Omental fat pad (tissue), 4 donors: ENCODE results near the gene INCENP. TPM values are rescaled to one million over a fixed set of nuclear protein-coding genes. Genes with fewer than 3 reads are reported as not detected.
"Not testable (repeated sequence)": the region's sequence is repeated elsewhere in the genome, so short reads cannot be mapped to it uniquely, and the experiment has no call there.

Source experiments
- ATAC-seq: fragments of 150-250 bp; one replicate; pipeline ENCODE4 v1.9.1; 2016; ENCODE audit warnings: mild to moderate bottlenecking, moderate library complexity; ENCODE audit not compliant: low FRiP score
- DNase-seq: peaks from one replicate; pipeline ENCODE4 v3.0.0-alpha.2; 2019; ENCODE audit warnings: low spot score
- CTCF ChIP-seq, 3 donors: fragments of 450-650 bp; IDR thresholded peaks; one replicate each; pipeline ENCODE4 v1.5.1; 2016 to 2017; ENCODE audit warnings: antibody characterized with exemption in 3 of 3, mild to moderate bottlenecking in 3 of 3, moderate library complexity in 2 of 3
- total RNA-seq, 4 donors: library from RNA; depleted of rRNA; stranded (reverse); fragments of >200 nt; gene quantifications; one replicate each; pipeline ENCODE4 v1.1.0, GENCODE V29; 2016

Gene INCENP
- total RNA-seq, 4 donors from 2014 or later: 8.0 to 19.1 (median 12.9) TPM

- TF ChIP-seq CTCF (IDR thresholded peaks at IDR 0.05): no peak
- no peak for ATAC-seq
- DNase-seq: no peak
Observed at GRCh38 chr11:62190011-62190410, 66.2 kb downstream of the INCENP start, which contains the start of gene SCGB1D1. Gene SCGB1D1, plus strand, starts transcription at chr11:62190216. Its CDS starts 69 bp downstream, at chr11:62190285.

- no peak for DNase-seq
- TF ChIP-seq CTCF (IDR thresholded peaks at IDR 0.05): no peak
- no peak for ATAC-seq
Observed at GRCh38 chr11:62193952-62194351, 70.1 kb downstream of the INCENP start.

- not testable (repeated sequence) for ATAC-seq, DNase-seq
Observed at GRCh38 chr11:62195010-62195409, 71.2 kb downstream of the INCENP start.

- TF ChIP-seq CTCF (IDR thresholded peaks at IDR 0.05): no peak
- no peak for DNase-seq
- no peak for ATAC-seq
Observed at GRCh38 chr11:62195945-62196344, 72.1 kb downstream of the INCENP start.

GRCh38 chr11:62197400-62197799 is 73.6 kb downstream of the INCENP start:
- not testable (repeated sequence) for ATAC-seq, DNase-seq

- no peak for DNase-seq
- no peak for TF ChIP-seq CTCF (IDR thresholded peaks at IDR 0.05)
- ATAC-seq: no peak
Observed at GRCh38 chr11:62201376-62201775, 77.6 kb downstream of the INCENP start.

Other genes with a start within 250 kb of the INCENP start
- gene FADS3, start 232.5 kb upstream of the INCENP start, total RNA-seq: 100 to 1,000 TPM; 111 to 285 (median 246) TPM
- 10 to 100 TPM; 18.5 to 37.8 (median 25.4) TPM for gene RAB3IL1, start 206.4 kb upstream of the INCENP start, total RNA-seq
- 10 to 100 TPM in 3 of 4 donors, 1 to 10 TPM in 1; 5.8 to 17.0 (median 12.0) TPM for gene BEST1, start 173.7 kb upstream of the INCENP start, total RNA-seq
- gene FTH1, start 156.4 kb upstream of the INCENP start, total RNA-seq: 1,000 to 10,000 TPM; 3,477 to 7,075 (median 4,643) TPM
- not detected for gene SCGB1D1, start 66.2 kb downstream of the INCENP start, total RNA-seq
- gene SCGB2A1, start 84.7 kb downstream of the INCENP start, total RNA-seq: not detected
- not detected for gene SCGB1D2, start 118.2 kb downstream of the INCENP start, total RNA-seq
- gene SCGB2A2, start 146.1 kb downstream of the INCENP start, total RNA-seq: not detected
- not detected for gene SCGB1D4, start 175.1 kb downstream of the INCENP start, total RNA-seq
- gene ASRGL1, start 213.4 kb downstream of the INCENP start, total RNA-seq: 10 to 100 TPM in 3 of 4 donors, 1 to 10 TPM in 1; 7.1 to 57.9 (median 31.3) TPM